ENCODE data around the gene ADTRP. TPM values are rescaled to one million over a fixed set of nuclear protein-coding genes. Genes with fewer than 3 reads are reported as not detected.

ADTRP gene
- total and polyA plus RNA-seq, 10 donors = 1.00 to 7.4 (median 2.0) TPM

DNA sequence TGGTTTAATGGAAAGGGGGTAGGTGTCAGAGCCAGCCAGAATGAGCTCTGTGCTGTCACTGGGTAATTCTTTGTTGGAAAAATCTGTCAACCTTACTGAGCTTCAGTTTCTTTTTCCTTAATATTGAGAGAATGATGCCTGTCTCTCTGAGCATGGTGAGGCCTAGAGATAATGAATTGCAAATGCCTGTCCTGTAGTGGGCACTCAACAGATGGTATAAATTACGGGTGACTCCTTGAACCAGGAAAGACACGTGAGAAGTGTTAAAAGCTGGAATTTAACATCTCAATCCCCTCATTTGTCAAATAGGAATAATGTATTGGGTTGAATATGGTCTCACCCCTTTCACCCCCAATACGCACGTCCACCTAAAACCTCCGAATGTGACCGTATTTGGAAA lies 74.9 kb downstream of the ADTRP start:
- Histone ChIP-seq H3K4me1 (peaks cover 0 to 7% (median 0%) of the 10 kb centered on the region in 6 donors), H3K36me3 (no peaks in the 10 kb centered on the region), H3K27ac (no peak overlapping the region), H3K27me3 (replicated peaks in 1 of 7) (no peaks in the 10 kb centered on the region), H3K4me3 (no peak overlapping the region), H3K9me3 (no peaks in the 10 kb centered on the region)
- WGBS, 5 donors = 91 to 99% (median 95%) methylated on average over 6 of the region's 6 CpGs
- DNase-seq = no peak
- TF ChIP-seq POLR2AphosphoS5 (IDR thresholded peaks at IDR 0.05) = no peak
- no peak for TF ChIP-seq POLR2A (IDR thresholded peaks at IDR 0.05)
- TF ChIP-seq, protein P1, sequence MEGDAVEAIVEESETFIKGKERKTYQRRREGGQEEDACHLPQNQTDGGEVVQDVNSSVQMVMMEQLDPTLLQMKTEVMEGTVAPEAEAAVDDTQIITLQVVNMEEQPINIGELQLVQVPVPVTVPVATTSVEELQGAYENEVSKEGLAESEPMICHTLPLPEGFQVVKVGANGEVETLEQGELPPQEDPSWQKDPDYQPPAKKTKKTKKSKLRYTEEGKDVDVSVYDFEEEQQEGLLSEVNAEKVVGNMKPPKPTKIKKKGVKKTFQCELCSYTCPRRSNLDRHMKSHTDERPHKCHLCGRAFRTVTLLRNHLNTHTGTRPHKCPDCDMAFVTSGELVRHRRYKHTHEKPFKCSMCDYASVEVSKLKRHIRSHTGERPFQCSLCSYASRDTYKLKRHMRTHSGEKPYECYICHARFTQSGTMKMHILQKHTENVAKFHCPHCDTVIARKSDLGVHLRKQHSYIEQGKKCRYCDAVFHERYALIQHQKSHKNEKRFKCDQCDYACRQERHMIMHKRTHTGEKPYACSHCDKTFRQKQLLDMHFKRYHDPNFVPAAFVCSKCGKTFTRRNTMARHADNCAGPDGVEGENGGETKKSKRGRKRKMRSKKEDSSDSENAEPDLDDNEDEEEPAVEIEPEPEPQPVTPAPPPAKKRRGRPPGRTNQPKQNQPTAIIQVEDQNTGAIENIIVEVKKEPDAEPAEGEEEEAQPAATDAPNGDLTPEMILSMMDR (IDR thresholded peaks at IDR 0.05 in 8 of 11, conservative IDR thresholded peaks at IDR 0.05 in 3 of 11) = no peak
- intact Hi-C loops (cut with DNase I; ENCODE audit: low total_unique reads) = no loop called here

- no peaks in the 10 kb centered on the region for H3K27me3 ChIP-seq (replicated peaks in 1 of 7)
- no peaks in the 10 kb centered on the region for H3K36me3 ChIP-seq
- WGBS, 5 donors = 79 to 86% (median 82%) methylated on average over 5 of the region's 5 CpGs
- no peaks in the 10 kb centered on the region for H3K9me3 ChIP-seq
- intact Hi-C loops (cut with DNase I; ENCODE audit: low total_unique reads) = no loop called here
- no peak for DNase-seq
- H3K27ac ChIP-seq = no peak overlapping the region
- peaks cover 0 to 7% (median 0%) of the 10 kb centered on the region in 6 donors for H3K4me1 ChIP-seq
- no peak overlapping the region for H3K4me3 ChIP-seq
- TF ChIP-seq POLR2AphosphoS5 (IDR thresholded peaks at IDR 0.05) (no peak), POLR2A (IDR thresholded peaks at IDR 0.05) (no peak)
- TF ChIP-seq, protein P1 (IDR thresholded peaks at IDR 0.05 in 8 of 11, conservative IDR thresholded peaks at IDR 0.05 in 3 of 11) = no peak
Measured at GRCh38 chr6:11702500-11703130, 76.0 kb downstream of the ADTRP start.

DNA sequence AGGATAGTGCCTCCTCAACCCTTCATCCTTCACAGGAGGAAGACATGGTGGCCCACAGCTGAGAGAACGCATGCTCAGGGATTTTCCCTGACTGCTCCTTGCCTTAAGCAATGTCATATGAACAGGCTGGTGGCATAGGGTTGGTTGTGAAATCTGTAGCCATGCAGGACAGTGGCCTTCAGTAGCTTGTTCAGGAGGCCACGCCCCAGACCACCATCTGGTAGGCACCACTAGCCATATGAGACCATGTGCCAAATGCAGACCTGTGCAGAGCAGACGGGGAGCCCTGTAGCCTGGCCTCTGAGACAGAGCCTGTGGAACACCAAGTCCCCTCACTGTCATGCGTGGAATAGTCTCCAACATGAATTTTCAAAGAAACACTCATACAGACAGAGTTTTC lies 76.5 kb downstream of the ADTRP start:
- intact Hi-C loops (cut with DNase I; ENCODE audit: low total_unique reads) = no loop called here
- Histone ChIP-seq H3K27ac (no peak overlapping the region), H3K4me1 (peaks cover 0 to 7% (median 0%) of the 10 kb centered on the region in 6 donors), H3K9me3 (no peaks in the 10 kb centered on the region), H3K4me3 (no peak overlapping the region), H3K27me3 (replicated peaks in 1 of 7) (no peaks in the 10 kb centered on the region), H3K36me3 (no peaks in the 10 kb centered on the region)
- TF ChIP-seq POLR2A (IDR thresholded peaks at IDR 0.05) = no peak
- TF ChIP-seq POLR2AphosphoS5 (IDR thresholded peaks at IDR 0.05) = no peak
- TF ChIP-seq, protein P1 (IDR thresholded peaks at IDR 0.05 in 8 of 11, conservative IDR thresholded peaks at IDR 0.05 in 3 of 11) = no peak
- DNase-seq = no peak
- WGBS, 5 donors = 78 to 88% (median 81%) methylated on average over 3 to 4 of the region's 4 CpGs

- no peaks in the 10 kb centered on the region for H3K36me3 ChIP-seq
- WGBS, 5 donors = 85 to 96% (median 87%) methylated on average over 6 of the region's 6 CpGs
- intact Hi-C loops (cut with DNase I; ENCODE audit: low total_unique reads) = no loop called here
- no peak overlapping the region for H3K27ac ChIP-seq
- DNase-seq = no peak
- no peaks in the 10 kb centered on the region for H3K27me3 ChIP-seq (replicated peaks in 1 of 7)
- H3K4me3 ChIP-seq = no peak overlapping the region
- no peaks in the 10 kb centered on the region for H3K9me3 ChIP-seq
- TF ChIP-seq POLR2A (IDR thresholded peaks at IDR 0.05) (no peak), POLR2AphosphoS5 (IDR thresholded peaks at IDR 0.05) (no peak)
- TF ChIP-seq, protein P1 (IDR thresholded peaks at IDR 0.05 in 8 of 11, conservative IDR thresholded peaks at IDR 0.05 in 3 of 11) = no peak
- H3K4me1 ChIP-seq = peaks cover 0 to 7% (median 0%) of the 10 kb centered on the region in 6 donors
Measured at GRCh38 chr6:11701573-11701972, 77.0 kb downstream of the ADTRP start.
